H9 (cell line): ENCODE measurements around the gene FYN. TPM values are rescaled to one million over a fixed set of nuclear protein-coding genes. Genes with fewer than 3 reads are reported as not detected.

Experiments used
- DNase-seq: peaks from one replicate; pipeline ENCODE4 v3.0.0-alpha.2; 2017
- H2AFZ ChIP-seq: one replicate; pipeline ENCODE4 v1.6.1; 2013; ENCODE audit warnings: mild to moderate bottlenecking, low read length, control low read depth, moderate library complexity
- H2AK5ac ChIP-seq: 2 replicates; pipeline ENCODE4 v1.6.1; 2013; ENCODE audit warnings: low read length, control low read depth, mixed read lengths; ENCODE audit not compliant: insufficient read length
- H2BK120ac ChIP-seq: one replicate; pipeline ENCODE4 v1.6.1; 2013; ENCODE audit warnings: low read depth, mild to moderate bottlenecking, low read length, control low read depth, inconsistent platforms; ENCODE audit not compliant: poor library complexity, severe bottlenecking
- H2BK12ac ChIP-seq: 2 replicates; pipeline ENCODE4 v1.6.1; 2013; ENCODE audit warnings: low read length, control low read depth, mixed read lengths, low read depth; ENCODE audit not compliant: insufficient read length
- H2BK15ac ChIP-seq: 2 replicates; pipeline ENCODE4 v1.6.1; 2013; ENCODE audit warnings: low read depth, low read length, control low read depth
- H2BK20ac ChIP-seq: one replicate; pipeline ENCODE4 v1.6.1; 2013; ENCODE audit warnings: low read depth, mild to moderate bottlenecking, low read length, control low read depth, inconsistent platforms; ENCODE audit not compliant: poor library complexity, severe bottlenecking
- H2BK5ac ChIP-seq: 2 replicates; pipeline ENCODE4 v1.6.1; 2013; ENCODE audit warnings: low read length, control low read depth, mixed read lengths; ENCODE audit not compliant: insufficient read length
- H3K14ac ChIP-seq: 2 replicates; pipeline ENCODE4 v1.6.1; 2013; ENCODE audit warnings: low read length, control low read depth; ENCODE audit not compliant: insufficient read depth
- H3K18ac ChIP-seq: 2 replicates; pipeline ENCODE4 v1.6.1; 2013; ENCODE audit warnings: low read depth, mild to moderate bottlenecking, mixed read lengths, low read length, control low read depth; ENCODE audit not compliant: insufficient read length
- H3K23ac ChIP-seq: 2 replicates; pipeline ENCODE4 v1.6.1; 2013; ENCODE audit warnings: low read length, control low read depth, mixed read lengths, low read depth; ENCODE audit not compliant: insufficient read length
- H3K23me2 ChIP-seq: 2 replicates; pipeline ENCODE4 v1.6.1; 2013; ENCODE audit warnings: low read depth, mild to moderate bottlenecking, mixed read lengths, low read length, control low read depth; ENCODE audit not compliant: insufficient read length, poor library complexity, severe bottlenecking
- H3K27ac ChIP-seq: 2 replicates; pipeline ENCODE4 v1.5.1; 2013; ENCODE audit warnings: low read length, control low read depth, mixed read lengths, low read depth; ENCODE audit not compliant: insufficient read length
- H3K27me3 ChIP-seq: 2 replicates; pipeline ENCODE4 v1.6.1; 2013; ENCODE audit warnings: low read length, control low read depth, inconsistent platforms; ENCODE audit not compliant: insufficient read depth
- H3K4ac ChIP-seq: 2 replicates; pipeline ENCODE4 v1.6.1; 2013; ENCODE audit warnings: low read depth, mild to moderate bottlenecking, control low read depth, inconsistent platforms, low read length, moderate library complexity
- H3K4me1 ChIP-seq: 2 replicates; pipeline ENCODE4 v1.6.1; 2013; ENCODE audit warnings: low read length, control low read depth, inconsistent platforms; ENCODE audit not compliant: insufficient read depth
- H3K4me2 ChIP-seq: 2 replicates; pipeline ENCODE4 v1.6.1; 2013; ENCODE audit warnings: low read length, control low read depth, mixed read lengths; ENCODE audit not compliant: insufficient read length, insufficient read depth
- H3K56ac ChIP-seq: 2 replicates; pipeline ENCODE4 v1.6.1; 2013; ENCODE audit warnings: low read depth, mild to moderate bottlenecking, mixed read lengths, low read length, control low read depth; ENCODE audit not compliant: insufficient read length
- H3K79me1 ChIP-seq: 2 replicates; pipeline ENCODE4 v1.6.1; 2013; ENCODE audit warnings: low read depth, mild to moderate bottlenecking, moderate library complexity, low read length, control low read depth, inconsistent platforms; ENCODE audit not compliant: insufficient read depth, poor library complexity, severe bottlenecking
- H3K79me2 ChIP-seq: 2 replicates; pipeline ENCODE4 v1.6.1; 2013; ENCODE audit warnings: low read length, control low read depth, inconsistent platforms; ENCODE audit not compliant: insufficient read depth
- H3K9ac ChIP-seq: 2 replicates; pipeline ENCODE4 v1.6.1; 2013; ENCODE audit warnings: low read length, control low read depth, mixed read lengths; ENCODE audit not compliant: insufficient read length; ENCODE audit errors: extremely low read depth
- H3K9me3 ChIP-seq: one replicate; pipeline ENCODE4 v1.6.1; 2013; ENCODE audit warnings: low read depth, low read length, inconsistent platforms; ENCODE audit not compliant: control insufficient read depth
- H3T11ph ChIP-seq: one replicate; pipeline ENCODE4 v1.6.1; 2013; ENCODE audit warnings: mild to moderate bottlenecking, low read length, control low read depth, inconsistent platforms
- H4K20me1 ChIP-seq: one replicate; pipeline ENCODE4 v1.6.1; 2013; ENCODE audit not compliant: control insufficient read depth, insufficient read length, insufficient read depth
- H4K5ac ChIP-seq: 2 replicates; pipeline ENCODE4 v1.6.1; 2013; ENCODE audit warnings: low read depth, mild to moderate bottlenecking, mixed read lengths, low read length, control low read depth; ENCODE audit not compliant: insufficient read length
- H4K8ac ChIP-seq: replicated peaks from 2 replicates; pipeline ENCODE4 v1.6.1; 2013; ENCODE audit warnings: low read length, control low read depth, mixed read lengths, low read depth; ENCODE audit not compliant: insufficient read length
- H4K91ac ChIP-seq: 2 replicates; pipeline ENCODE4 v1.6.1; 2013; ENCODE audit warnings: low read depth, mild to moderate bottlenecking, moderate library complexity, mixed read lengths, low read length, control low read depth; ENCODE audit not compliant: insufficient read length
- H3K27ac Mint-ChIP-seq, 3 experiments: 2 replicates in 2 of 3; 3 replicates in 1 of 3; pipeline ENCODE4 v1.8.0; 2020 to 2021; ENCODE audit warnings: mixed read lengths in 3 of 3, mild to moderate bottlenecking in 1 of 3, moderate library complexity in 1 of 3
- H3K27me3 Mint-ChIP-seq: 2 replicates; pipeline ENCODE4 v1.8.0; 2021; ENCODE audit warnings: low read depth, mild to moderate bottlenecking, moderate library complexity, mixed read lengths
- H3K36me3 Mint-ChIP-seq, 3 experiments: 2 replicates in 2 of 3; 3 replicates in 1 of 3; pipeline ENCODE4 v1.8.0; 2020 to 2021; ENCODE audit warnings: low read depth in 3 of 3, mixed read lengths in 3 of 3; ENCODE audit not compliant: insufficient read depth in 1 of 3
- H3K4me1 Mint-ChIP-seq, 2 experiments: 2 replicates each; pipeline ENCODE4 v1.8.0; 2020; ENCODE audit warnings: mixed read lengths in 2 of 2
- H3K4me3 Mint-ChIP-seq, 2 experiments: 2 replicates in 1 of 2; 3 replicates in 1 of 2; pipeline ENCODE4 v1.8.0; 2020 to 2021; ENCODE audit warnings: mild to moderate bottlenecking in 2 of 2, mixed read lengths in 2 of 2, moderate library complexity in 1 of 2
- H3K9me3 Mint-ChIP-seq, 2 experiments: 2 replicates in 1 of 2; 3 replicates in 1 of 2; pipeline ENCODE4 v1.8.0; 2020; ENCODE audit warnings: mild to moderate bottlenecking in 2 of 2, mixed read lengths in 2 of 2, moderate library complexity in 1 of 2
- WGBS: extraction: QIAGEN DNeasy Blood & Tissue Kit; methylation state at CpG from one replicate; pipeline ENCODE4 v1.1.7; 2013; ENCODE audit warnings: missing lambda C conversion rate, low lambda C conversion rate, mixed read lengths; ENCODE audit not compliant: insufficient read length; ENCODE audit errors: extremely low coverage; 5-methylcytosine and 5-hydroxymethylcytosine counted together
- total RNA-seq: library from RNA; stranded (reverse); gene quantifications from 2 replicates; pipeline ENCODE4 v1.2.1, GENCODE V29; 2021
- TF ChIP-seq, protein P1 (sequence below): fragments of 200-600 bp; sonication (generic); conservative IDR thresholded peaks from 3 replicates; pipeline ENCODE4 v1.8.0; 2021; ENCODE audit warnings: antibody characterized with exemption, mild to moderate bottlenecking

The FYN gene
- total RNA-seq, 1 experiment from 2014 or later = 64.8 TPM

DNA sequence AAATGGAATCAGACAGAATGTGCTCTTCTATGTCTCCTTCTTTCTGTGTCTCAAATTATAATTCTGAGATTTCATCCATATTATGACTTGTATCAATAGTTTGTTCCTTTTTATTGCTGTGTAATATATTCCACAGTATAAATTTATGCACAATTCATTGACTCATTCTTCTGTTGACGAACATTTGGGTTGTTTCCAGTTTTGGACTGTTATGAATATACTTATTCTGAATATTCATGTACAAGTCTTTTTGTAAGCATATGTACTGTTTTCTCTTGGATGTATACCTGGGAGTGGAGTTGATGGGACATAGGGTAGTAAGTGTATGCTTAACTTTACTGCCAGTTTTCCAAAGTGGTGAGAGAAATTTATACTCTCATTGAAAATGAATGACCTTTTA, 239.4 kb downstream of the FYN start:
- H3K79me2 ChIP-seq = no peaks in the 10 kb centered on the region
- no peak overlapping the region for H2BK5ac ChIP-seq
- H3K9me3 ChIP-seq = no peaks in the 10 kb centered on the region
- H3K4me1 ChIP-seq = 0 out of 2 replicates have a peak, but pooled peaks cover 8% of the 10 kb centered on the region
- no CpG with 5 or more reads among the region's 1 CpG for WGBS
- no peak overlapping the region for H4K8ac ChIP-seq
- H3K4me2 ChIP-seq = no peak overlapping the region
- no peak overlapping the region for H2AK5ac ChIP-seq
- H2BK12ac ChIP-seq = no peak overlapping the region
- Mint-ChIP-seq H3K9me3 (no peaks in the 10 kb centered on the region; a peak in 1 of 5 replicates), H3K4me1 (peaks cover 21 to 27% of the 10 kb centered on the region in 2 experiments), H3K36me3 (no peaks in the 10 kb centered on the region), H3K27me3 (peaks cover 4% of the 10 kb centered on the region), H3K27ac (no peak overlapping the region), H3K4me3 (no peak overlapping the region)
- no peak overlapping the region for H3K23ac ChIP-seq
- DNase-seq = no peak
- no peak overlapping the region for H3K27ac ChIP-seq
- H3K56ac ChIP-seq = no peak overlapping the region
- no peaks in the 10 kb centered on the region for H3K79me1 ChIP-seq
- H3K4ac ChIP-seq = no peak overlapping the region
- H2AFZ ChIP-seq = no peak overlapping the region
- H4K20me1 ChIP-seq = no peaks in the 10 kb centered on the region
- H4K5ac ChIP-seq = no peak overlapping the region
- no peaks in the 10 kb centered on the region for H3K23me2 ChIP-seq
- H3K14ac ChIP-seq = no peak overlapping the region
- TF ChIP-seq, protein P1, sequence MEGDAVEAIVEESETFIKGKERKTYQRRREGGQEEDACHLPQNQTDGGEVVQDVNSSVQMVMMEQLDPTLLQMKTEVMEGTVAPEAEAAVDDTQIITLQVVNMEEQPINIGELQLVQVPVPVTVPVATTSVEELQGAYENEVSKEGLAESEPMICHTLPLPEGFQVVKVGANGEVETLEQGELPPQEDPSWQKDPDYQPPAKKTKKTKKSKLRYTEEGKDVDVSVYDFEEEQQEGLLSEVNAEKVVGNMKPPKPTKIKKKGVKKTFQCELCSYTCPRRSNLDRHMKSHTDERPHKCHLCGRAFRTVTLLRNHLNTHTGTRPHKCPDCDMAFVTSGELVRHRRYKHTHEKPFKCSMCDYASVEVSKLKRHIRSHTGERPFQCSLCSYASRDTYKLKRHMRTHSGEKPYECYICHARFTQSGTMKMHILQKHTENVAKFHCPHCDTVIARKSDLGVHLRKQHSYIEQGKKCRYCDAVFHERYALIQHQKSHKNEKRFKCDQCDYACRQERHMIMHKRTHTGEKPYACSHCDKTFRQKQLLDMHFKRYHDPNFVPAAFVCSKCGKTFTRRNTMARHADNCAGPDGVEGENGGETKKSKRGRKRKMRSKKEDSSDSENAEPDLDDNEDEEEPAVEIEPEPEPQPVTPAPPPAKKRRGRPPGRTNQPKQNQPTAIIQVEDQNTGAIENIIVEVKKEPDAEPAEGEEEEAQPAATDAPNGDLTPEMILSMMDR = no peak
- no peak overlapping the region for H3K18ac ChIP-seq
- no peaks in the 10 kb centered on the region for H3K27me3 ChIP-seq
- no peak overlapping the region for H3T11ph ChIP-seq
- no peak overlapping the region for H4K91ac ChIP-seq
- H2BK120ac ChIP-seq = no peak overlapping the region
- H2BK20ac ChIP-seq = no peak overlapping the region
- no peak overlapping the region for H3K9ac ChIP-seq
- H2BK15ac ChIP-seq = no peak overlapping the region
